ENCODE data around the gene SGMS2.

- no peak for TF ChIP-seq NFYB (CRISPR knock-in tag; conservative IDR thresholded peaks at IDR 0.05; ENCODE audit: low read depth)
- no peak for TF ChIP-seq ATF2 (CRISPR knock-in tag; IDR thresholded peaks at IDR 0.05; ENCODE audit: borderline replicate concordance, low read depth)
- TF ChIP-seq CTCF (IDR thresholded peaks at IDR 0.05) = no peak
- TF ChIP-seq ZBTB43 (CRISPR knock-in tag; IDR thresholded peaks at IDR 0.05) = no peak
- no peak for TF ChIP-seq NR1H2 (CRISPR knock-in tag; IDR thresholded peaks at IDR 0.05)
- no peak for TF ChIP-seq FOXP1 (CRISPR knock-in tag; IDR thresholded peaks at IDR 0.05; ENCODE audit: borderline replicate concordance)
- no peak for TF ChIP-seq NR3C1 (CRISPR knock-in tag; conservative IDR thresholded peaks at IDR 0.05; ENCODE audit: low read depth)
- no peak for TF ChIP-seq CREB1 (CRISPR knock-in tag; IDR thresholded peaks at IDR 0.05)
- no peak for TF ChIP-seq ZNF263 (CRISPR knock-in tag; IDR thresholded peaks at IDR 0.05; ENCODE audit: low read depth)
- TF ChIP-seq EMX1 (CRISPR knock-in tag; IDR thresholded peaks at IDR 0.05) = no peak
- no peak for TF ChIP-seq JUN (CRISPR knock-in tag; IDR thresholded peaks at IDR 0.05)
- TF ChIP-seq ATF1 (CRISPR knock-in tag; IDR thresholded peaks at IDR 0.05) = no peak
- no peak for TF ChIP-seq GABPB1 (CRISPR knock-in tag; IDR thresholded peaks at IDR 0.05)
- no peak for TF ChIP-seq NR2C2 (CRISPR knock-in tag; IDR thresholded peaks at IDR 0.05)
Observed at GRCh38 chr4:107896646-107897045, 71.9 kb downstream of the SGMS2 start.
